Muscle of leg (tissue), 16 donors: Measurements from ENCODE around the gene UTS2B. TPM values are rescaled to one million over a fixed set of nuclear protein-coding genes. Genes with fewer than 3 reads are reported as not detected.
A peak's percentile ranks its signal among the peaks of the same experiment; 100 is the strongest.

ENCODE experiments used
- DNase-seq: peaks from one replicate; pipeline ENCODE4 v3.0.0; 2013
- H3K27ac ChIP-seq: one replicate; pipeline ENCODE4 v1.5.1; 2013; ENCODE audit warnings: mild to moderate bottlenecking, low read length, control low read depth
- H3K27me3 ChIP-seq: one replicate; pipeline ENCODE4 v1.6.1; 2013; ENCODE audit warnings: low read length; ENCODE audit not compliant: control insufficient read depth, insufficient read depth
- H3K36me3 ChIP-seq: one replicate; pipeline ENCODE4 v1.6.1; 2013; ENCODE audit warnings: low read length; ENCODE audit not compliant: control insufficient read depth, insufficient read depth
- H3K4me1 ChIP-seq: one replicate; pipeline ENCODE4 v1.6.1; 2013; ENCODE audit warnings: low read length; ENCODE audit not compliant: control insufficient read depth, insufficient read depth
- H3K4me3 ChIP-seq: one replicate; pipeline ENCODE4 v1.5.1; 2013; ENCODE audit warnings: low read length, control low read depth
- H3K9me3 ChIP-seq: replicated peaks from 2 replicates; pipeline ENCODE4 v1.6.1; 2013; ENCODE audit warnings: low read depth, low read length; ENCODE audit not compliant: control insufficient read depth
- WGBS: methylation state at CpG from one replicate; pipeline ENCODE4 v1.1.5; 2013; ENCODE audit warnings: missing lambda C conversion rate; ENCODE audit not compliant: insufficient coverage; 5-methylcytosine and 5-hydroxymethylcytosine counted together
- long read RNA-seq, 11 donors: transcript quantifications; one replicate each; lab custom pipeline, GENCODE V29; 2026
- polyA plus RNA-seq, 8 donors: library from polyadenylated mRNA; unstranded; fragments of 120-200 nt; gene quantifications; one replicate each; pipeline versions ENCODE4 v1.2.1 to v1.2.3, GENCODE V29; 2013; ENCODE audit warnings: inconsistent platforms in 1 of 8, low replicate concordance in 1 of 8; ENCODE audit not compliant: insufficient read length in 8 of 8, insufficient read depth in 1 of 8
- total RNA-seq: library from RNA; stranded (reverse); fragments of 120-200 nt; gene quantifications from one replicate; pipeline ENCODE4 v1.2.4, GENCODE V29; 2013

The UTS2B gene, protein sequence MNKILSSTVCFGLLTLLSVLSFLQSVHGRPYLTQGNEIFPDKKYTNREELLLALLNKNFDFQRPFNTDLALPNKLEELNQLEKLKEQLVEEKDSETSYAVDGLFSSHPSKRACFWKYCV
- total RNA-seq (0.09 TPM), polyA plus RNA-seq (under 1 TPM in 4 of 8 donors, not detected in 4; 0.09 to 0.65 (median 0.27) TPM)
- long read RNA-seq, donor 1, result 0 reads
- long read RNA-seq, donor 2, result 0 reads
- long read RNA-seq, donor 3, result 0 reads
- long read RNA-seq, donor 4, partial matches to known transcripts, result 6 of 6 reads
- long read RNA-seq, donor 4, other reads (novel, unspliced or antisense), result 0 of 6 reads
- long read RNA-seq, donor 5, result 0 reads
- long read RNA-seq, donor 6, partial matches to known transcripts, result 33 of 50 reads
- long read RNA-seq, donor 6, other reads (novel, unspliced or antisense), result 17 of 50 reads
- long read RNA-seq, donor 7, result 0 reads
- long read RNA-seq, donor 8, result 0 reads
- long read RNA-seq, donor 9, result 0 reads
- long read RNA-seq, donor 10, result 0 reads
- long read RNA-seq, donor 11, result 0 reads

- Histone ChIP-seq H3K4me3 (peak within 1 kb of the TSS; percentile 74), H3K27ac (peak within 1 kb of the TSS; percentile 93), H3K9me3 (no peaks in the 10 kb centered on the region), H3K36me3 (no peaks in the 10 kb centered on the region), H3K27me3 (no peaks in the 10 kb centered on the region), H3K4me1 (peaks cover 12% of the 10 kb centered on the region)
- 3% methylated on average over 12 of the region's 37 CpGs for WGBS
- DNase-seq, result peak; percentile 86
Measured at GRCh38 chr3:191329654-191330529, at the start of gene UTS2B. TSS of gene UTS2B (minus strand) at chr3:191330526. CDS start at chr3:191282189, 48,337 bp downstream.

- DNase-seq, result no peak
- H3K27me3 ChIP-seq, result no peaks in the 10 kb centered on the region
- no peak overlapping the region for H3K27ac ChIP-seq
- 67% methylated on average over 1 of the region's 2 CpGs for WGBS
- no peak overlapping the region for H3K4me3 ChIP-seq
- H3K36me3 ChIP-seq, result peaks cover 19% of the 10 kb centered on the region
- no peaks in the 10 kb centered on the region for H3K4me1 ChIP-seq
- no peaks in the 10 kb centered on the region for H3K9me3 ChIP-seq
Measured at GRCh38 chr3:191380001-191380400, 49.7 kb upstream of the UTS2B start.

DNA sequence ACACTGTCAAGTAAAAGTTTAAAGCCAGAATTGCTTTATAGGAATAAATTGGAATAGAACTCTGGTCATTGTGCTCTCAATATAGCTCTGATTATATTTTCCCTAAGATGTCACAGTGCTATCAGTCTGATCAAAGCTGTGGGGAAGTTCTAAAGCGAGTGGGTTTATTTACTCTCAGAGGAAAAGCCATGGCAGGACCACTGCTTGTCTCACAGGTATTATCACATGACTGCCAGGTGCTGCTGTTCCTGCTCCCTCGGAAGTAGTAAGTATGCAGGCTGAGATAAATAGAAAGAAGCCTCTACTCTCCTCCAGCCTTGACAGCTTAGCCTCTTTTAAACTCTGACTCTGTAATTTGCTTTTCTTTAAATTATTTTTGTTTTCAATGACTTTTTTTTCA, 49.1 kb upstream of the UTS2B start:
- peaks cover 19% of the 10 kb centered on the region for H3K36me3 ChIP-seq

DNA sequence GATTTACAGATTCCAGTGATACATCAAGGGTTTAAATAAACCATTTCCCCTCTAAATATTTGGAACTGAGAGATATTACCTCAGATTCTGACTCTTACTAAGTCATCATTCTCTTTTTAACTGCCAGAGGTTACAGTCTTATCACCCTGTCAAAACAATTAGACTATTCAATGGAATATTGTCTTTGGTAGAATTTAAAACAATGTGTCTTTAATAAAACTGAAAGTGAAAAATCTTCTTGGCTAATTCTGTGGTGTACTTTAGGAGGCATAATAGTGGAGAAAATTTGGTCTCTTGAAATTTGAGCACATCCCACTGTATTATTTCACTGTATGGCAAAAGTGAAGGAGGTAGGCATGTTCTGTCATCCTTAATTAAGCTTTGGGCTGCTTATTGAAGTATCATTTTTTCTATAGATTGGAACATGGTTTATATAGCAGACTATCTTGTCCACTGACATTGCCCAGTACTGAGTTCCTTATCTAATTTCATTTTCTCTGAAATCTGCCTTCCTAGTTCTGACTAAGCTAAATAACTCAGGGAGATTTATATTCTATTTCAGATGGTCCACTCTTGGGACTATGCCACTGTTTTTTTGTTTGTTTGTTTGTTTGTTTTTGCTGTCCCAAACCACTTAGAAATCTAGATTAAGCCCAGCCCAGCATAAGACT, 48.0 kb upstream of the UTS2B start:
- no peak overlapping the region for H3K4me3 ChIP-seq
- no peaks in the 10 kb centered on the region for H3K9me3 ChIP-seq
- H3K27ac ChIP-seq, result no peak overlapping the region
- H3K4me1 ChIP-seq, result no peaks in the 10 kb centered on the region
- peak; percentile 29 for DNase-seq
- peaks cover 19% of the 10 kb centered on the region for H3K36me3 ChIP-seq
- H3K27me3 ChIP-seq, result no peaks in the 10 kb centered on the region

More for the DNA sequence above, 49.1 kb upstream of the UTS2B start:
- Histone ChIP-seq H3K27me3 (no peaks in the 10 kb centered on the region), H3K27ac (no peak overlapping the region), H3K4me3 (no peak overlapping the region), H3K4me1 (no peaks in the 10 kb centered on the region), H3K9me3 (no peaks in the 10 kb centered on the region)
- DNase-seq, result no peak
- no CpG with 5 or more reads among the region's 2 CpGs for WGBS

- Histone ChIP-seq H3K36me3 (peaks cover 15% of the 10 kb centered on the region), H3K4me1 (no peaks in the 10 kb centered on the region), H3K9me3 (no peaks in the 10 kb centered on the region), H3K27ac (peak overlapping the region; percentile 54), H3K27me3 (no peaks in the 10 kb centered on the region), H3K4me3 (no peak overlapping the region)
- DNase-seq, result peak; percentile 84
- 30% methylated on average over 2 of the region's 7 CpGs for WGBS
Measured at GRCh38 chr3:191376516-191377141, 46.3 kb upstream of the UTS2B start.

GRCh38 chr3:191373327-191373726, 43.0 kb upstream of the UTS2B start:
- Histone ChIP-seq H3K4me3 (no peak overlapping the region), H3K27me3 (no peaks in the 10 kb centered on the region), H3K9me3 (no peaks in the 10 kb centered on the region), H3K36me3 (peaks cover 19% of the 10 kb centered on the region), H3K4me1 (no peaks in the 10 kb centered on the region), H3K27ac (no peak overlapping the region)
- no peak for DNase-seq
- WGBS, result no CpG with 5 or more reads among the region's 4 CpGs

- WGBS, result 75% methylated on average over 1 of the region's 2 CpGs
- Histone ChIP-seq H3K9me3 (no peaks in the 10 kb centered on the region), H3K36me3 (peaks cover 19% of the 10 kb centered on the region), H3K4me1 (no peaks in the 10 kb centered on the region), H3K27me3 (no peaks in the 10 kb centered on the region), H3K4me3 (no peak overlapping the region), H3K27ac (no peak overlapping the region)
- peak; percentile 13 for DNase-seq
Measured at GRCh38 chr3:191372122-191372521, 41.8 kb upstream of the UTS2B start.

GRCh38 chr3:191369616-191370010, 39.3 kb upstream of the UTS2B start:
- Histone ChIP-seq H3K4me1 (no peaks in the 10 kb centered on the region), H3K4me3 (no peak overlapping the region), H3K9me3 (no peaks in the 10 kb centered on the region), H3K27ac (no peak overlapping the region), H3K36me3 (peaks cover 19% of the 10 kb centered on the region), H3K27me3 (no peaks in the 10 kb centered on the region)
- no CpG with 5 or more reads among the region's 2 CpGs for WGBS
- no peak for DNase-seq

DNA sequence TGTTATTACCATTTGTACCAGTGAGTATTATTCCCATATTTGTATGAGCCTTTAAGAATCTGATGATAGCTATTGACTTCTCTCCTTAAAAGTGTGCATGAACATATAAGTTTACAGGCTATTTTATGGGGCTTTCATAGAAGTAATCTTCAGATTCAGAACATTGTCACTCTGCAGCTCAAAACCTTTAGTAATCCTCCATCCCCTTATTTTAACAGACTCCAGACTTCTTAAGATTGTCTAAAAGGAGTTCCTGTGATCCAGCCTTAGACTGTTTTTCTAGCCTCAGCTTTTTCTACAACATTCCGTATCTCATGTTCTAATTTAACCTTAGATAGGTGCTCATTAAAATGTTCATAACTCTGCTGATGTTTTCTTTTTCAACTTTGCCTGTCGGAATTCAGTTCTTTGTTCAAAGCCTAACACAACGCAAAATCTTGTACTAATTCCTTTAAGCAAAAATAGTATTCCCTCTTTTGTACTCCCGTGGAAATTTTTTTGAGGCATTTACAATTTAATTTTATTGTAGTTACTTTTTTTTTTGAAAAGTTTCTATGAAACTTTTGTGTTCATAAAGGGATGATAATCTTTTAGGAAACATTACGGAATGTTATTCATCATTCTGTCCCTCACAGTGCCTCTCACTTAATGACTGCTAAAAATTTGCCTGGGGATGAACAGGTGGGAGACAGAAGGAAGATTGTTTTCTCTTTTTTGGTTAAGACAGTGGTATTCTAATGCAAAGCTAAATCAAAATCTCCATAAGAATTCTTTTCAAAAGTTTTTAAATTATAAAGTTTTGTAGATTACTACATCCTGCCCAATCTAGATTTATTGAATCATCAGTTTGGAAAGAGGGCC, 38.7 kb upstream of the UTS2B start:
- 100% methylated on average over 1 of the region's 5 CpGs for WGBS
- H3K36me3 ChIP-seq, result peaks cover 20% of the 10 kb centered on the region
- no peak for DNase-seq
- H3K27ac ChIP-seq, result no peak overlapping the region
- H3K9me3 ChIP-seq, result no peaks in the 10 kb centered on the region
- H3K27me3 ChIP-seq, result no peaks in the 10 kb centered on the region
- no peaks in the 10 kb centered on the region for H3K4me1 ChIP-seq
- H3K4me3 ChIP-seq, result no peak overlapping the region
